Suprapubic skin (tissue), 4 donors: ENCODE data around the gene LIMD2. TPM values are rescaled to one million over a fixed set of nuclear protein-coding genes. Genes with fewer than 3 reads are reported as not detected.
A peak's percentile ranks its signal among the peaks of the same experiment; 100 is the strongest.
"Not testable (repeated sequence)": the region's sequence is repeated elsewhere in the genome, so short reads cannot be mapped to it uniquely, and the experiment has no call there.

Experiments
- DNase-seq, 2 donors: peaks; one replicate each; pipeline ENCODE4 v3.0.0-alpha.2; 2019; ENCODE audit warnings: low spot score in 2 of 2
- H3K27ac ChIP-seq: fragments of 200-600 bp; sonication (generic); one replicate; pipeline ENCODE4 v1.5.1; 2019
- H3K27me3 ChIP-seq: fragments of 200-600 bp; sonication (generic); one replicate; pipeline ENCODE4 v1.5.1; 2019
- H3K36me3 ChIP-seq: fragments of 200-600 bp; sonication (generic); one replicate; pipeline ENCODE4 v1.5.1; 2019
- H3K4me1 ChIP-seq: fragments of 200-600 bp; sonication (generic); one replicate; pipeline ENCODE4 v1.5.1; 2019
- H3K4me3 ChIP-seq: fragments of 200-600 bp; sonication (generic); one replicate; pipeline ENCODE4 v1.5.1; 2019; ENCODE audit warnings: mild to moderate bottlenecking
- H3K9me3 ChIP-seq: fragments of 200-600 bp; sonication (generic); one replicate; pipeline ENCODE4 v1.5.1; 2019
- EP300 ChIP-seq: sonication (generic); formaldehyde crosslinking; IDR thresholded peaks from one replicate; pipeline ENCODE4 v1.6.1; 2017; ENCODE audit warnings: antibody characterized with exemption
- POLR2A ChIP-seq, 2 donors: fragments of 450-650 bp; IDR thresholded peaks; one replicate each; pipeline ENCODE4 v1.6.1; 2017; ENCODE audit warnings: antibody characterized with exemption in 2 of 2, mild to moderate bottlenecking in 2 of 2, moderate library complexity in 2 of 2
- POLR2AphosphoS5 ChIP-seq, 3 donors: sonication (generic); formaldehyde crosslinking; IDR thresholded peaks; one replicate each; pipeline ENCODE4 v1.6.1; 2017; ENCODE audit warnings: antibody characterized with exemption in 3 of 3
- WGBS: methylation state at CpG from one replicate; pipeline ENCODE4 v1.1.5; 2018; 5-methylcytosine and 5-hydroxymethylcytosine counted together
- total RNA-seq, 4 donors: library from RNA; depleted of rRNA; stranded (reverse); fragments of >200 nt; gene quantifications; one replicate each; pipeline ENCODE4 v1.1.0, GENCODE V29; 2016
- TF ChIP-seq, protein P1 (sequence below), 2 donors: fragments of 200-600 bp in 1 of 2; fragments of 450-650 bp in 1 of 2; sonication (generic) in 1 of 2; IDR thresholded peaks; one replicate each; pipeline ENCODE4 v1.5.1; 2016 to 2019; ENCODE audit warnings: antibody characterized with exemption in 2 of 2, mild to moderate bottlenecking in 1 of 2, moderate library complexity in 1 of 2

The LIMD2 gene
- total RNA-seq, 4 donors from 2014 or later: 5.0 to 9.4 (median 6.8) TPM

DNA sequence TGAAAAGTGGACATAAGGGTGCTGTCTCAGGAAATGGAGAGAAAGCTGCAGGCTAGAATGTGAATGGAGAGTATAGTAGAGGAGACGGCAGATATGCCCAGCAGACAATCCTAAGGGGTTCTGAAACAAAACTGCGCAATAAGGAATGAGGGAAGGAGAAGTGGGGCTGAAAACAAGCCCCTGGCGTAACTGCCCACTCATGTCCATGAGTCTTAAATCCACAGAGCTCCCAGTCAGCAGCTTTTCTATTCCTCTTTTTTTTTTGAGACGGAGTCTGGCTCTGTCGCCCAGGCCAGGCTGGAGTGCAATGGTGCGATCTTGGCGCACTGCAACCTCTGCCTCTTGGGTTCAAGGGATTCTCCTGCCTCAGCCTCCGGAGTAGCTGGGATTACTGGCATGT is 35.8 kb upstream of the LIMD2 start:
- Histone ChIP-seq H3K4me1 (peaks cover 15% of the 10 kb centered on the region), H3K36me3 (peaks cover 2% of the 10 kb centered on the region), H3K4me3 (no peak overlapping the region), H3K27me3 (no peaks in the 10 kb centered on the region), H3K27ac (no peak overlapping the region), H3K9me3 (no peaks in the 10 kb centered on the region)
- TF ChIP-seq, protein P1, sequence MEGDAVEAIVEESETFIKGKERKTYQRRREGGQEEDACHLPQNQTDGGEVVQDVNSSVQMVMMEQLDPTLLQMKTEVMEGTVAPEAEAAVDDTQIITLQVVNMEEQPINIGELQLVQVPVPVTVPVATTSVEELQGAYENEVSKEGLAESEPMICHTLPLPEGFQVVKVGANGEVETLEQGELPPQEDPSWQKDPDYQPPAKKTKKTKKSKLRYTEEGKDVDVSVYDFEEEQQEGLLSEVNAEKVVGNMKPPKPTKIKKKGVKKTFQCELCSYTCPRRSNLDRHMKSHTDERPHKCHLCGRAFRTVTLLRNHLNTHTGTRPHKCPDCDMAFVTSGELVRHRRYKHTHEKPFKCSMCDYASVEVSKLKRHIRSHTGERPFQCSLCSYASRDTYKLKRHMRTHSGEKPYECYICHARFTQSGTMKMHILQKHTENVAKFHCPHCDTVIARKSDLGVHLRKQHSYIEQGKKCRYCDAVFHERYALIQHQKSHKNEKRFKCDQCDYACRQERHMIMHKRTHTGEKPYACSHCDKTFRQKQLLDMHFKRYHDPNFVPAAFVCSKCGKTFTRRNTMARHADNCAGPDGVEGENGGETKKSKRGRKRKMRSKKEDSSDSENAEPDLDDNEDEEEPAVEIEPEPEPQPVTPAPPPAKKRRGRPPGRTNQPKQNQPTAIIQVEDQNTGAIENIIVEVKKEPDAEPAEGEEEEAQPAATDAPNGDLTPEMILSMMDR (IDR thresholded peaks at IDR 0.05): no peak
- TF ChIP-seq EP300 (no peak), POLR2A (IDR thresholded peaks at IDR 0.05) (no peak), POLR2AphosphoS5 (IDR thresholded peaks at IDR 0.05) (no peak)
- DNase-seq: no peak
- WGBS: 93% methylated on average over 8 of the region's 8 CpGs

DNA sequence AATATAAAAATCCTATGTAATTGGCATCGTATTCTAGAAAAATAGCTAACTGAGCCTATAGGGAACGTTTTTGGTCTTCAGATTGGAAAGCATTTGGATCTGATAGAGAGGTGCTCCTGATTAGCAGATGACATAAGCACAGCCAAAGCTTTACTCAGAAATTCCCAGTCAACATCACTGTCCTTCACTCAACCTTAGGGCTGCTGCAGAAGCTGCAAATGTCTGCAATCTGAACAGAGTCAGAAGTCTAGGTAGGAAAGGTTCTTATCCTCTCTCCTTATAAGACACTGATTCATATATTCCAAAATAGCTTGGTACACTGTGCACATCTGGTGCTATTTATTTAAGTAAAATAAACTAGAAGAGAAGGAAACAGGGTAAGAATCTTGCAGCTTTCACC is 22.5 kb upstream of the LIMD2 start:
- DNase-seq: no peak
- TF ChIP-seq POLR2A (IDR thresholded peaks at IDR 0.05) (no peak), POLR2AphosphoS5 (IDR thresholded peaks at IDR 0.05) (no peak)
- TF ChIP-seq, protein P1 (IDR thresholded peaks at IDR 0.05): no peak
- H3K4me3 ChIP-seq: no peak overlapping the region
- H3K27me3 ChIP-seq: no peaks in the 10 kb centered on the region
- H3K36me3 ChIP-seq: peaks cover 21% of the 10 kb centered on the region
- H3K27ac ChIP-seq: no peak overlapping the region
- 65% methylated on average over 2 of the region's 2 CpGs for WGBS
- no peaks in the 10 kb centered on the region for H3K9me3 ChIP-seq
- H3K4me1 ChIP-seq: no peaks in the 10 kb centered on the region

DNA sequence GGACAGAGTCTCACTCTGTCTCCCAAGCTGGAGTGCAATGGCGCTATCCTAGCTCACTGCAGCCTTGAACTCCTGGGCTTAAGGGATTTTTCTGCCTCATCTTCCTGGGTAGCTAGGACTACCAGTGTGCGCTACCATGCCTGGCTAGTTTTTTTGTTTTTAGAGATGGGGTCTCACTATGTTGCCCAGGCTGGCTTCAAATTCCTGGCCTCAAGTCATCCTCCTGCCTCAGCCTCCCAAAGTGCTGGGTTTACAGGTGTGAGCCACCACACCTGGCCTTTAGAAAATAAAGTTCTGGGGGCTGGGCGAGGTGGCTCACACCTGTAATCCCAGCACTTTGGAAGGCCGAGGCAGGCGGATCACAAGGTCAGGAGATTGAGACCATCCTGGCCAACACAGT is 20.3 kb upstream of the LIMD2 start:
- not testable (repeated sequence) for DNase-seq, H3K27ac ChIP-seq, H3K4me1 ChIP-seq, H3K9me3 ChIP-seq, H3K4me3 ChIP-seq, H3K27me3 ChIP-seq
- WGBS: over 99% methylated on average over 5 of the region's 5 CpGs
- peaks cover 16% of the 10 kb centered on the region for H3K36me3 ChIP-seq

DNA sequence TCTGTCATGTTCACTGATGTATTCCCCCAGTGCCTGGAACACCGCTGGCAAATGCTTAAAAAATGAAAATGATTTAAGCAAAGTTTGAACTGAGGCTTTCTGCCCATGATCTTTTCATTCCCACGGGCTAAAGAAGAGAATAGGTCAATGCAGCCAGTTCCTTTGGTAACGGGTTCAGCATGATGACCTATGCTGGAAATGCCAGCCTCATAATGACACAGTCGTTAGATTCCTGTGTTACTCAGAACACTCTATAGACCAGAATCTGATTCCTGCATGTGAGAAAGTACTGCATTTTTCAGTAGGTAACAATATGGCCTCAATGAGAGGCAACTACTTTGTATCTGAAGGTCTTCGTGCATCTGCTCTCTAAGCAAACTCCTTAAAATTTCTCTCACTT is 19.1 kb upstream of the LIMD2 start:
- no peak for DNase-seq
- no peak overlapping the region for H3K4me3 ChIP-seq
- H3K4me1 ChIP-seq: no peaks in the 10 kb centered on the region
- 79% methylated on average over 5 of the region's 5 CpGs for WGBS
- TF ChIP-seq POLR2A (IDR thresholded peaks at IDR 0.05) (no peak), POLR2AphosphoS5 (IDR thresholded peaks at IDR 0.05) (no peak), EP300 (no peak)
- TF ChIP-seq, protein P1 (IDR thresholded peaks at IDR 0.05): no peak
- no peaks in the 10 kb centered on the region for H3K27me3 ChIP-seq
- no peaks in the 10 kb centered on the region for H3K9me3 ChIP-seq
- no peak overlapping the region for H3K27ac ChIP-seq
- H3K36me3 ChIP-seq: peaks cover 15% of the 10 kb centered on the region

DNA sequence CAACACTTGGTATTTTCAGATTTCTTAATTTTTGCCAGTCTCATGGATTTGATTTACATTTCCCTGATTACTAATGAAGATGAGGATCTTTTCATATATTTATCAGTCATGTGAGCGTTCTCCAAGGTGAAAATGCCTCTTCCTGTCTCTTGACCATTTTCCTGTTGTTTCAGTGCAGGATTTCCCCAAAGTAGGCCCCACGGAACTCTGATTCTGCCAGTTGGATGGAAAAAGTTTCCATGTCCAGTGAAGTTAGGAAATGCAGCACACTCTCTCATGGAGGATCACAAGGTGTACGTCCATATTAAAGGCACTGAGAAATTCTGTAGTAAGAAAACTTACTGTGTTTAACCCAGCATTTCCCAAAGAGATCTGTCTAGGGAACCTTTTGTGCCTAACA is 16.5 kb upstream of the LIMD2 start:
- Histone ChIP-seq H3K36me3 (peaks cover 40% of the 10 kb centered on the region), H3K27me3 (no peaks in the 10 kb centered on the region), H3K27ac (no peak overlapping the region), H3K9me3 (no peaks in the 10 kb centered on the region), H3K4me3 (no peak overlapping the region), H3K4me1 (no peaks in the 10 kb centered on the region)
- TF ChIP-seq, protein P1 (IDR thresholded peaks at IDR 0.05): no peak
- no peak for TF ChIP-seq POLR2AphosphoS5 (IDR thresholded peaks at IDR 0.05)
- TF ChIP-seq POLR2A (IDR thresholded peaks at IDR 0.05): no peak
- no peak for TF ChIP-seq EP300
- no peak for DNase-seq
- whole genome bisulfite sequencing: 83% methylated on average over 3 of the region's 3 CpGs

DNA sequence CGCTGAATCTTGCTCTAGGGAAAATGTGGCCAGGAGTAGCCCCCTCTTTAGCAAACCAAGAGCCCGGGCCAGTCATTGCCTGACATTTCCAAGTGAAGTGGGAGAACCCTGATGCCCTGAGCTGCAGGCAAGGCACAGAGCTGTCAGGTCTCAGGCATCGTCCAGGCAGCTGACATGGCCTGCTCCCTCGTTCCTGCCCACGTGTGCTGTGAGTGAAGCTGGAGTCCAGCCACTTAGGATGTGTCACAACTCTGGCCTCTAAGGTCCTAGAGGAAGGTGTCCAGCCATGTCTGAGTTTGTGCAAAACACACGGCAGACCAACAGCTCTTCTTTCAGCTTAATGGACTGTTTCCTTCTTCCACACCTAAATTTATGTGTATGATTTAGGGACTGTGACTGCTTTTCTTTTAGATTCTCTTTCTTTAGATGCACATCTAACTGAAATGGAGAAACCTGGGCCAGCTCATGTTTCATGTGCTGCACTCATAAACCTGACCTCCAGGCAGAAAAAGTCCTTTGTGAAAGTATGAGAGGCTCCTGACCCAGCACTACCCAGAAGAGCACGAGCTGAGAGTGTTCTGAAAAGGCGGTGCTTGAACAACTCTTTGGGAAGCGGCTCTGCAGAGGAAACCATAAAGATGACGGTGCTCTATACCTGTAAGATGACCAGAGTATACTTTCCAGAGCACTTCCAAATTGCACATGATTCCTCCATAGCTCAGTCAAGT is 14.8 kb upstream of the LIMD2 start:
- H3K4me1 ChIP-seq: no peaks in the 10 kb centered on the region
- DNase-seq: peak in 1 of 2 donors; percentile 27
- 78% methylated on average over 10 of the region's 10 CpGs for WGBS
- peaks cover 55% of the 10 kb centered on the region for H3K36me3 ChIP-seq
- H3K4me3 ChIP-seq: no peak overlapping the region
- H3K27ac ChIP-seq: no peak overlapping the region
- TF ChIP-seq, protein P1 (IDR thresholded peaks at IDR 0.05): no peak
- no peak for TF ChIP-seq EP300
- TF ChIP-seq POLR2A (IDR thresholded peaks at IDR 0.05): no peak
- no peak for TF ChIP-seq POLR2AphosphoS5 (IDR thresholded peaks at IDR 0.05)
- no peaks in the 10 kb centered on the region for H3K9me3 ChIP-seq
- H3K27me3 ChIP-seq: no peaks in the 10 kb centered on the region
